ENCODE results near the gene DBNDD2.

DBNDD2 gene

GRCh38 chr20:45452772-45453691 is 44.9 kb downstream of the DBNDD2 start:
- DNase-seq: no peak

- DNase-seq: no peak
Observed at GRCh38 chr20:45456632-45457031, 48.5 kb downstream of the DBNDD2 start.

GRCh38 chr20:45459606-45460005 is 51.5 kb downstream of the DBNDD2 start:
- no peak for DNase-seq
